ENCODE data around the gene PIK3R1. TPM values are rescaled to one million over a fixed set of nuclear protein-coding genes. Genes with fewer than 3 reads are reported as not detected.

The PIK3R1 gene
- total RNA-seq, 1 donor, result 73.8 TPM

DNA sequence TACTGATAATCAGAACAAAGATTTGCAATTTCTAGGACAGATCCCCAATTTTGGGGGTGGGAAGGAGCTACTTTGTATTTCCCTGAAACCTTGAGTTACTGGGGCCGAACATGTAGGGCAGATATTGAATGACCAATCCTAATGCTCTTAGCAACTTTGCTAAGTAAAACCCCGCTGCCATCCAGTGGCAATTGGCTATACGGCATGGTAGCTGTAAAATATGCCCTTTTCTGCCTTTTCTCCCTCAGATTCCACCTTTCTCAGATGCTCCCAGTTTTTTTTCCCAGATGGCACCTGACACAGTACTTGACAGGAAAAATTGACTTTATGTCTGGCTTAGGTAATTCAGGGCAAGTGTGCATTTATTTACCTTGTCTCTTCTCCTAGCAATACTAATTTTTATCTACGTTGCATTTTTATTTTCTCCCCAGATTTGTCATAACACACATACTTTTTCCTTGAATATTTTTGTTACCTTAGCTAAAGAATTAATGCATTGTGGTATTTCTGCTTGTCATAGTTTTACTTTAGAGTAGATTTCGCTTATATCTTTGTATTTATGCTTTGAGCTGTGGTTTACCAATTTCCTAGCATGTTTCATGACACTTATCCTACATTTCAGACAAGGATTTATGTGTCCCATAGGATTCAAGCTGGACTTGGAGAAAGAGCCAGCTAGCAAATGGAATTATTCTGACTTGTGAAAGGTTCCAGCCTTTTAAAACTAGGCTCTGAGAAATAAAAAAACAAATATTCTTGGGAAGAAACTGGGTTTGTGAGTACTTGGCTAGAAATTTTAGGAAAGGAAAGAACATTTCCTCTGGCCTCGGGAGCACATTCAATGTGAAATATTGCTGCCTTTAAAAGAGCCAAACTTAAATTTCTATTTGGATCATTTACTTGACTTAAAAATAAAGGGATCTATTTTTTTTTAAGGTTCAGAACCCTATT lies 37.4 kb downstream of the PIK3R1 start:
- TF ChIP-seq, protein P1, sequence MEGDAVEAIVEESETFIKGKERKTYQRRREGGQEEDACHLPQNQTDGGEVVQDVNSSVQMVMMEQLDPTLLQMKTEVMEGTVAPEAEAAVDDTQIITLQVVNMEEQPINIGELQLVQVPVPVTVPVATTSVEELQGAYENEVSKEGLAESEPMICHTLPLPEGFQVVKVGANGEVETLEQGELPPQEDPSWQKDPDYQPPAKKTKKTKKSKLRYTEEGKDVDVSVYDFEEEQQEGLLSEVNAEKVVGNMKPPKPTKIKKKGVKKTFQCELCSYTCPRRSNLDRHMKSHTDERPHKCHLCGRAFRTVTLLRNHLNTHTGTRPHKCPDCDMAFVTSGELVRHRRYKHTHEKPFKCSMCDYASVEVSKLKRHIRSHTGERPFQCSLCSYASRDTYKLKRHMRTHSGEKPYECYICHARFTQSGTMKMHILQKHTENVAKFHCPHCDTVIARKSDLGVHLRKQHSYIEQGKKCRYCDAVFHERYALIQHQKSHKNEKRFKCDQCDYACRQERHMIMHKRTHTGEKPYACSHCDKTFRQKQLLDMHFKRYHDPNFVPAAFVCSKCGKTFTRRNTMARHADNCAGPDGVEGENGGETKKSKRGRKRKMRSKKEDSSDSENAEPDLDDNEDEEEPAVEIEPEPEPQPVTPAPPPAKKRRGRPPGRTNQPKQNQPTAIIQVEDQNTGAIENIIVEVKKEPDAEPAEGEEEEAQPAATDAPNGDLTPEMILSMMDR (IDR thresholded peaks at IDR 0.05; ENCODE audit: insufficient read depth, low read depth, low read length), result peak; percentile 84
- H3K4me3 ChIP-seq (ENCODE audit: low read depth, low read length), result no peak overlapping the region
- DNase-seq (ENCODE audit: low read depth), result peak; percentile 76

DNA sequence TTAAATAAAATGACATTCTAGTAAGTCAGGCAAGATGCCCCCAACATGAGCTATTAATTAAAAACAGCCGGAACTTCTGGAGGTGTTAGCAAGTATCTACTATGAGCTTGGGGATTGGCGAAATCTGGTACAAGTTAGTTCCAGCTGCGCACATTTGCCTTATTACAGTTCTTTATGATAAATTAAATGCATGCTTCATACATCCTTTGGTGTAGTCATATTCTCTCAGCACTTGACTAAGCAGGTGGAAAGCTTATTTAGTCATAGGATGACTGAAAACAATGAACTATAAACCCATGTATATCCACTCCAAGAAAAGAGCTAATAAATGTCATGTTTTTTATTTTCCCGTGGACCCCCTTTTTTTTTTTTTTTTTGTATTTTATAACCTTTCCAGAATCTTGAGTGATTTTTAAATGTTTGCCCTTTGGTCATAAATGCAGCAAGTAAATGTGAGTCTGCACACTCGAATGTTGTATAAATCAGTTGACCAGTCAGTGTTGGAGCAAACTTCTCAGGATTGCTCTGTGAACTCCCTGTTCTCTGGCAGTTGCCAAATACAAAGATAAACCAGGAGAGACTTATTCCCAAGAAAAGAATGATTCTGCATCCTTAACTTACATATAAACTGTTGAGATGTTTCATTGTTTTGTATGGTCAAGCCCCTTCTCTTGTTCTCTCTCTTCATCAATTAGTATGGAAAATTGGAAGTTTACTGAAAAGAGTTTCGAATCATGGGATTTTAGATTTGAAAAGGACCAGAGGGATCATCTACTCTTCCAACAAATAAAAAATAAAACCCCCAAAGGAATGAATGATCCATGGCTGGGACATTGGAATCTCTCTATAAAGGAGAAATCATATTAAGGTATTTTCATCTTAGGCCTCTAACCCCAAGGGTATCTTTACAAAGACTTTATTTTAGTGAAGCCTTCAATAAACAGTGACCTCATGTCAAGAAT lies 38.3 kb downstream of the PIK3R1 start:
- TF ChIP-seq, protein P1 (IDR thresholded peaks at IDR 0.05; ENCODE audit: insufficient read depth, low read depth, low read length), result no peak
- no peak for DNase-seq (ENCODE audit: low read depth)
- no peak overlapping the region for H3K4me3 ChIP-seq (ENCODE audit: low read depth, low read length)

DNA sequence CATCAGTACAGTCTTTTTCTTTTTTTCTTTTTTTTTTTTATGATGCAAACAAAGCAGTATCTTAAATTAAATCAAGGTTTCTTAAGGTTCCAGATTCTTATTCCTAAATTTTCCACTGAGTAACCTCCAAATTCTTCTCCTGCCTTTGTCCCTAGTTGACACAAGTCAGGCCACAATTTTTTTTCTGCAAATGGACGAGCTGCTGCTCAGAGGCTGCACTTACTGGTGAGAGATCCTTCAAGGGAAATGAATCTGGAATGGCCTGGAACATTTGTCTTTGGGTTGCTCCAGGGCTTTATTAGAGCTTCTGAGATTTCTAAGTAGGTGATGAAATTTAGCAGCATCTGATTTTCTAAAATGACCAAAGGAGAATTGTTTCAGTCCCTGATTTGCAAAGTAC lies 39.3 kb downstream of the PIK3R1 start:
- TF ChIP-seq, protein P1 (IDR thresholded peaks at IDR 0.05; ENCODE audit: insufficient read depth, low read depth, low read length), result no peak

DNA sequence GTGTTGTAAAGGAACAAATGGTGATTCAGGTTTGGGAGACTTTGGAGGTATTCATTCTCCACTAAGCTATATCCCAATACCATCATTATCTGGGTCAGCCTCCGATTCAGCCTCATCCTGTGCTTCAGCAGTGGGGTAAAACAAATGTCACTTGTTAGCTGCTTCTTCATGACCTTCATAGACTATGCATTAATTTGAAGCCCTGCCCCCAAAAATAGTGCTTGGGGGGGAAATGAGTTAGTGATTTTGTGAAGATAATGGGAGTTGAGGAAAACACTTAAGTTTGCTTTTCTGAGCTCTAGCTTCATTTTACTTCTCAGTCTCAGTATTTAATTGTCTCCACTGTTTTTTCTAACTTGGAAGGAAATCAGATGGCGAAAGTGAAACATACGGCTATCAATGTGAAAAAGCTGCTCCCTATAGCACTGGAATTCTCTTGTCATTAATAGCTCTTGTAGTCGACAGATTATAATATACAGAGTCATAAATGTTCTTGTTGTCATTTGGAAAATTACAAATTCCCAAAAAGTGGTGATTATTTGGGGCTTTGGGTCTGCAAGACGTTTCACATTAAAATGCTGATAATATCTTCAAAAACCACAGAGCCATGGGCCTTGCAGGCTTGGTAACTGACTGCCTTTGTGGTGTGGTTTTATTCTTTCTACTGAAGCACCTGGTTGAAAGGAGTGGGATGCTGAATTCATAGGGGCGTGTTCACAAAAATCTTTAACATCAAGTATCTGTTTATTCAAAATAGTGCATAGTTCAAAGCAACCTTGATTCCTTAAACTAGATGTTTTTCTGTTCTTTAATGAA lies 40.0 kb downstream of the PIK3R1 start:
- peak; percentile 47 for DNase-seq (ENCODE audit: low read depth)
- no peak overlapping the region for H3K4me3 ChIP-seq (ENCODE audit: low read depth, low read length)
- TF ChIP-seq, protein P1 (IDR thresholded peaks at IDR 0.05; ENCODE audit: insufficient read depth, low read depth, low read length), result no peak

More for the DNA sequence above, 39.3 kb downstream of the PIK3R1 start:
- no peak overlapping the region for H3K4me3 ChIP-seq (ENCODE audit: low read depth, low read length)
- no peak for DNase-seq (ENCODE audit: low read depth)

DNA sequence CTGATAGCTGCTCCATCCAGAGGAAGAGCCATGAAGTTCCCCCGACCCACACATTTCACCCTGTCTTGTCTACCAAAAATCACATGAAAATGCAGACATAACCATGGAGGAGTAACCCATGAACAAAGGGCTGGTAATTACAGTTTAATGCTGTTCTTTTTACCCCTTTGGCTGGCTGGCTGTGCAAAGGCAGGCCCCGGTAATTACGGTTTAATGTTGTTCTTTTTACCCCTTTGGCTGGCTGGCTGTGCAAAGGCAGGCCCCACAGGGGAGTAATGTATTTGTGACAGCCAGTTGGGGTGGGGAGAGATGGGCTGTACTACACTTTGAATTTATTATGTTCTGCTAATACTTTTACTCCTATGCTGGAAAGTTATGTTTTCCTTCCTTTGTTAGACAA lies 41.7 kb downstream of the PIK3R1 start:
- no peak overlapping the region for H3K4me3 ChIP-seq (ENCODE audit: low read depth, low read length)
- no peak for DNase-seq (ENCODE audit: low read depth)
- TF ChIP-seq, protein P1 (IDR thresholded peaks at IDR 0.05; ENCODE audit: insufficient read depth, low read depth, low read length), result no peak

DNA sequence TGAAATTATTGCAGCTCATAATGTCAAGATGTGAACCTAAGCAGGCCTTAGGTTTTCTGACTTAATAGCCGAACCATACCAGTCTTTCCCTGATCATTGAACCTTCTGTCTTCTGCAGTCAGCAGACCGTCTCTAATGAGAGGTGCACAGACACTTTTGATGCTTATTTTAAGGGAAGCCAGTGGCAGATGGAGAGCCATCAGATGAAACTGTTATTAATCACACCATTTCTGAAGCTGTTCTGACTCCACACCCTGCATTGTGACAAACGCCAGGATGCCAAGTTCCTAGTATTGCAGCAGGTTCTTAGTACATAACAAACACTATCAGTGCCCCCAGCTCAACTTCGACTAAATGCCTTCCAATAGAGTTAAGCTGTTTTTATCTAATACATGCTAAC lies 43.0 kb downstream of the PIK3R1 start:
- no peak for DNase-seq (ENCODE audit: low read depth)
- H3K4me3 ChIP-seq (ENCODE audit: low read depth, low read length), result no peak overlapping the region
- TF ChIP-seq, protein P1 (IDR thresholded peaks at IDR 0.05; ENCODE audit: insufficient read depth, low read depth, low read length), result no peak
